HG03439 (cell line): ENCODE results near the gene GGT1.
"Not testable (repeated sequence)": the region's sequence is repeated elsewhere in the genome, so short reads cannot be mapped to it uniquely, and the experiment has no call there.

Experiments
- ATAC-seq: cut with Tn5 transposase; IDR thresholded peaks from one replicate; pipeline ENCODE4 v1.9.1; 2021; ENCODE audit warnings: mild to moderate bottlenecking, moderate library complexity; ENCODE audit not compliant: unreplicated experiment

The GGT1 gene

DNA sequence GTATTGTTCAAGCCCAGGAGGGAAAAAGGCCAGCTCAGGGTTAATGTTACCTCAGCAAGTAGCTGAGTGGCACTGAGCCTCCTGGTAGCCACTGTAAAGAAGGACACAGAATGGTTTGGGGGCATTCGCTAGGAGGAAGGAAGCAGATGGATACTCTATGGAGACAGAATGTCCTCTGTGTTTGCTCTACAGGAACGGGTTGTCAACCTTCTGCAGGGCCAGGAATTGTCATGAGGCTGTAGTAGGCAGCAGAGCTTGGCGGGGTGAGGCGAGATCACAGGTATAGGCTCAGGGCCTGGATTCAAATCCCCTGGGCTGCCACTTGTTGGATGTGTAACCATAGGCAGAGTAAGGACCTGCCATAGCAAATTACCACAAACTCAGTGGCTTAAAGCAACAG lies 7.1 kb upstream of the GGT1 start:
- ATAC-seq = no peak

- ATAC-seq = not testable (repeated sequence)
Observed at GRCh38 chr22:24597076-24597475, 5.9 kb upstream of the GGT1 start.

DNA sequence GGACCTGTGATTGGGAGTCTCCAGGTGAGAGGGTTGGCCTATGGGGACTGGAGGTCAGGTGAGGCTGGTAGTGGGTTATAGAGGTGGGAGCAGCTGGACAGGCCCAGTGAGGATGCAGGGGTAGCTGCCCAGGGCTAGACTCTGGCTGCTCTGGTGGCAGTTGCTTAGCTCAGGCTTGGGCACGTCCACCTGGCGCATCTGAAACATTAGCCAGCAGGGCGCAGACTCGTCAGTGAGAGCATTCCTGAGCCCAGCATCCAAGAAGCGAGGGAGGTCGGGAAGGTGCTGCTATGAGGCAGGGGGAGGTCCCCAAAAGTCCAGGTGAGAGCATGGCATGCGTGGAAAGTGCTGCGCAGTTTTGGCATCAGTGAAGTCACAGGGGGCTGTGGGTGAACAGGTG lies 3.5 kb upstream of the GGT1 start:
- no peak for ATAC-seq

DNA sequence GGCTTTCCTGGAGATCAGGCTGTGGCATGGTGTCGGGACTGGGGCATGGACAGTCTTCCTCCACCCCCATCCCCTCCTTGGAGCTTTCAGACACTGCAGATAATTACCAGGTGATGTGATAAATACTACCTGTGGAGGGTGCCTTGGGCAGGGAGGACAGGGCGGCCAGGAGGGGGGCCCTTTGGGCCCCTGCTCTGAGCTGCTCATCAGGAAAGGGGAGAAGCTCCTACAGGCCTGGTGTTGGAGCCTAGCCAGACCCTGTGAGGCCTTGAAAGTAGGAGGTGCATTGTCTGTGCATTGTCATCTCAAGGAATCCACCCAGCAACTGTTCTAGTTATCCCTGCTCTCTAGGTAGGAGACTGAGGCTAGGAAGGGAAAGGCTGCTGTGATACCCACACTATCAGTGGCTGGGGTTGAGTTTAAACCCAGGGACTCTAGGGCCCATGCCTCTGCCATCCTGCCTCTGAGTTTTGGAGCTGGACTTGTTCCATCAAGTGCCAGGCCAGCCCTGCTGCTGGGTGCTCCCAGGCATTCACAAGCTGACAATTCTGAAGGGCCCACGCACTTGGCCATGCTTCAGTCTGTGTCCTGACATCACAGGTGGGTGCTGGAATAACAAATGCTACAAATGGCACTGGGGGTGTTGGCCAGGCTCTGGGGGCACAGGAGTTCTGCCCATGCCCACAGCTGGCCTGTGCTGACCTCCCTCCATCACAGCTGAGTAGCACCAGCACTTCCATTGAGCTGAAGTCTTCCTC lies 2.9 kb upstream of the GGT1 start:
- ATAC-seq = not testable (repeated sequence)

- ATAC-seq = no peak
Observed at GRCh38 chr22:24601217-24602104, 1.5 kb upstream of the GGT1 start.

GRCh38 chr22:24602105-24602749 lies 766 bp upstream of the GGT1 start:
- ATAC-seq = not testable (repeated sequence)

GRCh38 chr22:24603770-24604629 lies 1.0 kb downstream of the GGT1 start:
- not testable (repeated sequence) for ATAC-seq

- not testable (repeated sequence) for ATAC-seq
Observed at GRCh38 chr22:24606340-24606739, 3.3 kb downstream of the GGT1 start.

- ATAC-seq = peak; percentile 89
Observed at GRCh38 chr22:24607429-24607983, 4.5 kb downstream of the GGT1 start.

DNA sequence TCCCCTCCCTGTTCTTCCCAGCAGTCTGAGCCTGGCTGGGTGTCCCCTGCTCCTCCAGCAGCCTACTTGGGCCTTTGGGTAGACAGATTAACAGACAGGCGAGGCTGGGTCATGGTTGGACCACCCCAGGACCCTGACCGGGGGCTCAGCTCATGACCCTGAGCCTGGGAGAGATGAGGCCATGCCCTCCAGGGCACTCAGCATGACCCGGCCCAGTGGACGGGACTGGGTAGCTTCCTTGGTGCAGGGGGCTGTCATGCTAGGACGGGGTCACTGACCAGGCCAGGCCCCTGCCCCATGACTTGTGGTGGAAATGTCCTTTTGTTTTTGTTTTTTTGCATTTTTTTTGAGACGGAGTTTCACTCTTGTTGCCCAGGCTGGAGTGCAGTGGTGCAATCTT lies 5.3 kb downstream of the GGT1 start:
- ATAC-seq = not testable (repeated sequence)

GRCh38 chr22:24609888-24610287 lies 6.9 kb downstream of the GGT1 start:
- ATAC-seq = not testable (repeated sequence)

DNA sequence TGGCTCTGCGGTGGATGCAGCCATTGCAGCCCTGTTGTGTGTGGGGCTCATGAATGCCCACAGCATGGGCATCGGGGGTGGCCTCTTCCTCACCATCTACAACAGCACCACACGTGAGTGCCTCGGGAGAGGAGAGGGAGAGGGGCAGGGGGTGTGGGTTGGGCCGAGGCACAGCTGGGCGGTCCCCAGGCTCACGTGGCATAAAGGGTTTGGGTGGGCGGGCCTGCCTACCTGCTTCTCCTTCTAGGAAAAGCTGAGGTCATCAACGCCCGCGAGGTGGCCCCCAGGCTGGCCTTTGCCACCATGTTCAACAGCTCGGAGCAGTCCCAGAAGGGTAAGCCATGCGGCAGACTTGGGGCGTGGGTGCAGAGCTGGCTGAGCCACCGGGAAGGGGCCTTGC lies 11.8 kb downstream of the GGT1 start:
- ATAC-seq = not testable (repeated sequence)

GRCh38 chr22:24621244-24621643 lies 18.3 kb downstream of the GGT1 start:
- ATAC-seq = not testable (repeated sequence)

GRCh38 chr22:24622596-24622995 lies 19.6 kb downstream of the GGT1 start:
- ATAC-seq = not testable (repeated sequence)

GRCh38 chr22:24627911-24628310 lies 24.9 kb downstream of the GGT1 start:
- not testable (repeated sequence) for ATAC-seq

DNA sequence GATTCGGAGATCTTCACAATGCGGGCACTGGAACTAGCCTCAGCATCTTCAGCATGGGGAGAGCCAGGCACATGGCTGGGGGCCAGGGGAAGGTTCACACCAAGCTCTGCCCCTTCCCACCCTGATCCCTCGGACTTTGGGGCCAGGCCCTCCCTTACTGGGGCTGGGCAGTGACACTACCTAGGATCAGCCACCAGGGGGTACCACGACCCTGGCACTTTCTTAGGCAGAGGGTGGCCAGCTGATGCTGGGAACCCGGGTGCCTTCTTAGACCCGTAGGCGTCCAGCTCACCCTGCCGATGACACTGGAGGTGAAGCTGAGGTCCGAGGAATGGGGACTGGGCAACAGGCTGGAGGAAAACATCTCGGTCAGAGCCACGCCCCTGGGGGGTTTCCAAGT lies 26.1 kb downstream of the GGT1 start:
- ATAC-seq = not testable (repeated sequence)

GRCh38 chr22:24630812-24631427 lies 27.9 kb downstream of the GGT1 start:
- ATAC-seq = not testable (repeated sequence)

- ATAC-seq = not testable (repeated sequence)
Observed at GRCh38 chr22:24631430-24632122, 28.6 kb downstream of the GGT1 start.

GRCh38 chr22:24632642-24633041 lies 29.6 kb downstream of the GGT1 start:
- ATAC-seq = not testable (repeated sequence)
